ENCODE measurements around the gene OAS2.

OAS2 gene

GRCh38 chr12:113048716-113049127, 70.4 kb downstream of the OAS2 start:
- in situ Hi-C loops (cut with HindIII; ENCODE audit: low pct_ligation_motif_present, low pct_unique_long_range_greater_than_20kb, low sequenced_read_pairs): no loop called here
- DNase-seq: peak; percentile 81

- DNase-seq: peak; percentile 81
- in situ Hi-C loops (cut with HindIII; ENCODE audit: low pct_ligation_motif_present, low pct_unique_long_range_greater_than_20kb, low sequenced_read_pairs): loop anchor here (25.0 kb wide), 1 partner anchor 112 kb away; no protein-coding TSS in a partner anchor
Measured at GRCh38 chr12:113049976-113050742, 71.8 kb downstream of the OAS2 start.

GRCh38 chr12:113050795-113051194, 72.5 kb downstream of the OAS2 start:
- in situ Hi-C loops (cut with HindIII; ENCODE audit: low pct_ligation_motif_present, low pct_unique_long_range_greater_than_20kb, low sequenced_read_pairs): loop anchor here (25.0 kb wide), 1 partner anchor 112 kb away; no protein-coding TSS in a partner anchor
- DNase-seq: no peak

- in situ Hi-C loops (cut with HindIII; ENCODE audit: low pct_ligation_motif_present, low pct_unique_long_range_greater_than_20kb, low sequenced_read_pairs): loop anchor here (25.0 kb wide), 1 partner anchor 111 kb away; no protein-coding TSS in a partner anchor
Measured at GRCh38 chr12:113051759-113052158, 73.4 kb downstream of the OAS2 start.

GRCh38 chr12:113052326-113052725, 74.0 kb downstream of the OAS2 start:
- in situ Hi-C loops (cut with HindIII; ENCODE audit: low pct_ligation_motif_present, low pct_unique_long_range_greater_than_20kb, low sequenced_read_pairs): loop anchor here (25.0 kb wide), 1 partner anchor 110 kb away; no protein-coding TSS in a partner anchor
- no peak for DNase-seq

More at GRCh38 chr12:113051759-113052158, 73.4 kb downstream of the OAS2 start:
- DNase-seq: no peak

- no peak for DNase-seq
- in situ Hi-C loops (cut with HindIII; ENCODE audit: low pct_ligation_motif_present, low pct_unique_long_range_greater_than_20kb, low sequenced_read_pairs): loop anchor here (25.0 kb wide), 1 partner anchor 107 kb away; no protein-coding TSS in a partner anchor
Measured at GRCh38 chr12:113054948-113055486, 76.7 kb downstream of the OAS2 start.

GRCh38 chr12:113055594-113056380, 77.5 kb downstream of the OAS2 start:
- DNase-seq: no peak
- in situ Hi-C loops (cut with HindIII; ENCODE audit: low pct_ligation_motif_present, low pct_unique_long_range_greater_than_20kb, low sequenced_read_pairs): loop anchor here (25.0 kb wide), 1 partner anchor 107 kb away; no protein-coding TSS in a partner anchor

GRCh38 chr12:113056381-113056630, 78.0 kb downstream of the OAS2 start:
- no peak for DNase-seq

GRCh38 chr12:113056631-113057488, 78.5 kb downstream of the OAS2 start, which contains the start of gene DTX1:
Gene DTX1, plus strand, starts transcription at chr12:113056730. Its CDS starts 1,463 bp downstream, at chr12:113058193.
- no peak for DNase-seq
- in situ Hi-C loops (cut with HindIII; ENCODE audit: low pct_ligation_motif_present, low pct_unique_long_range_greater_than_20kb, low sequenced_read_pairs): loop anchor here (25.0 kb wide), 1 partner anchor 105 kb away; no protein-coding TSS in a partner anchor

More at GRCh38 chr12:113056381-113056630, 78.0 kb downstream of the OAS2 start:
- in situ Hi-C loops (cut with HindIII; ENCODE audit: low pct_ligation_motif_present, low pct_unique_long_range_greater_than_20kb, low sequenced_read_pairs): loop anchor here (25.0 kb wide), 1 partner anchor 106 kb away; no protein-coding TSS in a partner anchor

GRCh38 chr12:113057565-113058485, 79.5 kb downstream of the OAS2 start:
- DNase-seq: no peak
- in situ Hi-C loops (cut with HindIII; ENCODE audit: low pct_ligation_motif_present, low pct_unique_long_range_greater_than_20kb, low sequenced_read_pairs): loop anchor here (25.0 kb wide), 1 partner anchor 104 kb away; no protein-coding TSS in a partner anchor

GRCh38 chr12:113058553-113058952, 80.2 kb downstream of the OAS2 start:
- DNase-seq: no peak
- in situ Hi-C loops (cut with HindIII; ENCODE audit: low pct_ligation_motif_present, low pct_unique_long_range_greater_than_20kb, low sequenced_read_pairs): loop anchor here (25.0 kb wide), 1 partner anchor 104 kb away; no protein-coding TSS in a partner anchor

- in situ Hi-C loops (cut with HindIII; ENCODE audit: low pct_ligation_motif_present, low pct_unique_long_range_greater_than_20kb, low sequenced_read_pairs): loop anchor here (25.0 kb wide), 1 partner anchor 103 kb away; no protein-coding TSS in a partner anchor
- no peak for DNase-seq
Measured at GRCh38 chr12:113059071-113059595, 80.8 kb downstream of the OAS2 start.

GRCh38 chr12:113060336-113060960, 82.1 kb downstream of the OAS2 start:
- no peak for DNase-seq
- in situ Hi-C loops (cut with HindIII; ENCODE audit: low pct_ligation_motif_present, low pct_unique_long_range_greater_than_20kb, low sequenced_read_pairs): loop anchor here (25.0 kb wide), 1 partner anchor 102 kb away; no protein-coding TSS in a partner anchor

GRCh38 chr12:113061061-113061694, 82.9 kb downstream of the OAS2 start:
- in situ Hi-C loops (cut with HindIII; ENCODE audit: low pct_ligation_motif_present, low pct_unique_long_range_greater_than_20kb, low sequenced_read_pairs): loop anchor here (25.0 kb wide), 1 partner anchor 101 kb away; no protein-coding TSS in a partner anchor
- no peak for DNase-seq
